ENCODE measurements around the gene LAMA4. TPM values are rescaled to one million over a fixed set of nuclear protein-coding genes. Genes with fewer than 3 reads are reported as not detected.

Gene LAMA4, protein sequence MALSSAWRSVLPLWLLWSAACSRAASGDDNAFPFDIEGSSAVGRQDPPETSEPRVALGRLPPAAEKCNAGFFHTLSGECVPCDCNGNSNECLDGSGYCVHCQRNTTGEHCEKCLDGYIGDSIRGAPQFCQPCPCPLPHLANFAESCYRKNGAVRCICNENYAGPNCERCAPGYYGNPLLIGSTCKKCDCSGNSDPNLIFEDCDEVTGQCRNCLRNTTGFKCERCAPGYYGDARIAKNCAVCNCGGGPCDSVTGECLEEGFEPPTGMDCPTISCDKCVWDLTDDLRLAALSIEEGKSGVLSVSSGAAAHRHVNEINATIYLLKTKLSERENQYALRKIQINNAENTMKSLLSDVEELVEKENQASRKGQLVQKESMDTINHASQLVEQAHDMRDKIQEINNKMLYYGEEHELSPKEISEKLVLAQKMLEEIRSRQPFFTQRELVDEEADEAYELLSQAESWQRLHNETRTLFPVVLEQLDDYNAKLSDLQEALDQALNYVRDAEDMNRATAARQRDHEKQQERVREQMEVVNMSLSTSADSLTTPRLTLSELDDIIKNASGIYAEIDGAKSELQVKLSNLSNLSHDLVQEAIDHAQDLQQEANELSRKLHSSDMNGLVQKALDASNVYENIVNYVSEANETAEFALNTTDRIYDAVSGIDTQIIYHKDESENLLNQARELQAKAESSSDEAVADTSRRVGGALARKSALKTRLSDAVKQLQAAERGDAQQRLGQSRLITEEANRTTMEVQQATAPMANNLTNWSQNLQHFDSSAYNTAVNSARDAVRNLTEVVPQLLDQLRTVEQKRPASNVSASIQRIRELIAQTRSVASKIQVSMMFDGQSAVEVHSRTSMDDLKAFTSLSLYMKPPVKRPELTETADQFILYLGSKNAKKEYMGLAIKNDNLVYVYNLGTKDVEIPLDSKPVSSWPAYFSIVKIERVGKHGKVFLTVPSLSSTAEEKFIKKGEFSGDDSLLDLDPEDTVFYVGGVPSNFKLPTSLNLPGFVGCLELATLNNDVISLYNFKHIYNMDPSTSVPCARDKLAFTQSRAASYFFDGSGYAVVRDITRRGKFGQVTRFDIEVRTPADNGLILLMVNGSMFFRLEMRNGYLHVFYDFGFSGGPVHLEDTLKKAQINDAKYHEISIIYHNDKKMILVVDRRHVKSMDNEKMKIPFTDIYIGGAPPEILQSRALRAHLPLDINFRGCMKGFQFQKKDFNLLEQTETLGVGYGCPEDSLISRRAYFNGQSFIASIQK (N-terminal part only)
- total RNA-seq (ENCODE audit: unreplicated experiment), result 0.22 TPM
- long read RNA-seq, result 0 reads

- Mint-ChIP-seq H3K27ac (ENCODE audit: unreplicated experiment) (no peak within 1 kb of the TSS), H3K4me3 (ENCODE audit: unreplicated experiment) (peak within 1 kb of the TSS; percentile 88), H3K27me3 (ENCODE audit: unreplicated experiment) (peaks cover 16% of the 10 kb centered on the region), H3K36me3 (ENCODE audit: unreplicated experiment) (no peaks in the 10 kb centered on the region), H3K4me1 (ENCODE audit: low read depth, unreplicated experiment) (peaks cover 7% of the 10 kb centered on the region), H3K9me3 (ENCODE audit: unreplicated experiment) (no peaks in the 10 kb centered on the region)
- TF ChIP-seq, protein P1, sequence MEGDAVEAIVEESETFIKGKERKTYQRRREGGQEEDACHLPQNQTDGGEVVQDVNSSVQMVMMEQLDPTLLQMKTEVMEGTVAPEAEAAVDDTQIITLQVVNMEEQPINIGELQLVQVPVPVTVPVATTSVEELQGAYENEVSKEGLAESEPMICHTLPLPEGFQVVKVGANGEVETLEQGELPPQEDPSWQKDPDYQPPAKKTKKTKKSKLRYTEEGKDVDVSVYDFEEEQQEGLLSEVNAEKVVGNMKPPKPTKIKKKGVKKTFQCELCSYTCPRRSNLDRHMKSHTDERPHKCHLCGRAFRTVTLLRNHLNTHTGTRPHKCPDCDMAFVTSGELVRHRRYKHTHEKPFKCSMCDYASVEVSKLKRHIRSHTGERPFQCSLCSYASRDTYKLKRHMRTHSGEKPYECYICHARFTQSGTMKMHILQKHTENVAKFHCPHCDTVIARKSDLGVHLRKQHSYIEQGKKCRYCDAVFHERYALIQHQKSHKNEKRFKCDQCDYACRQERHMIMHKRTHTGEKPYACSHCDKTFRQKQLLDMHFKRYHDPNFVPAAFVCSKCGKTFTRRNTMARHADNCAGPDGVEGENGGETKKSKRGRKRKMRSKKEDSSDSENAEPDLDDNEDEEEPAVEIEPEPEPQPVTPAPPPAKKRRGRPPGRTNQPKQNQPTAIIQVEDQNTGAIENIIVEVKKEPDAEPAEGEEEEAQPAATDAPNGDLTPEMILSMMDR (IDR thresholded peaks at IDR 0.05; ENCODE audit: partially characterized antibody, unreplicated experiment), result no peak
- DNase-seq, result peak; percentile 63
Observed at GRCh38 chr6:112253841-112254816, at the start of gene LAMA4. Gene LAMA4 (minus strand): TSS chr6:112254567. CDS start chr6:112254150, 417 bp downstream.

- H3K27me3 Mint-ChIP-seq (ENCODE audit: unreplicated experiment), result peaks cover 2% of the 10 kb centered on the region
- H3K4me1 Mint-ChIP-seq (ENCODE audit: low read depth, unreplicated experiment), result peaks cover 4% of the 10 kb centered on the region
- DNase-seq, result no peak
- no peak overlapping the region for H3K27ac Mint-ChIP-seq (ENCODE audit: unreplicated experiment)
- H3K9me3 Mint-ChIP-seq (ENCODE audit: unreplicated experiment), result no peaks in the 10 kb centered on the region
- H3K36me3 Mint-ChIP-seq (ENCODE audit: unreplicated experiment), result no peaks in the 10 kb centered on the region
- TF ChIP-seq, protein P1 (IDR thresholded peaks at IDR 0.05; ENCODE audit: partially characterized antibody, unreplicated experiment), result no peak
- H3K4me3 Mint-ChIP-seq (ENCODE audit: unreplicated experiment), result no peak overlapping the region
Observed at GRCh38 chr6:112302142-112302705, 47.9 kb upstream of the LAMA4 start.

DNA sequence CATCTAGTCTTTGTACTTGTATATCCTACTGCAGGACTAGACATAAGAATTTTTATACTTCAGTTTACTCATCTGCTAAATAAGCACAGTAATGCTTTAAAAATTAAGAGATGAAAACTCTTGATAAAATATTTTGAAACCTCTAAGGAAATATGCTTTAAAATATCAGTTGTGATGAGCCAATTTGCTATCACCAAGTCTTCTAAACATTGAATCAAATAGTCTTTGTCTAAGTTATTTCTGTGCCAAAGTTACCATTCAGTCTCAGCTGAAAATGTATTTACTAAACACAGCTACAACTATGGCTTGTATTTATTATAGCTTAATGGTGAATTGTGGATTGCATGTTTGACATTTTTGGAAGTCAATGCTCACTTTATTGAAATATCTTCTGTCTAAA lies 46.5 kb upstream of the LAMA4 start:
- H3K4me1 Mint-ChIP-seq (ENCODE audit: low read depth, unreplicated experiment), result peaks cover 4% of the 10 kb centered on the region
- peaks cover 2% of the 10 kb centered on the region for H3K27me3 Mint-ChIP-seq (ENCODE audit: unreplicated experiment)
- no peak for DNase-seq
- TF ChIP-seq, protein P1 (IDR thresholded peaks at IDR 0.05; ENCODE audit: partially characterized antibody, unreplicated experiment), result no peak
- H3K4me3 Mint-ChIP-seq (ENCODE audit: unreplicated experiment), result no peak overlapping the region
- no peaks in the 10 kb centered on the region for H3K9me3 Mint-ChIP-seq (ENCODE audit: unreplicated experiment)
- H3K36me3 Mint-ChIP-seq (ENCODE audit: unreplicated experiment), result no peaks in the 10 kb centered on the region
- no peak overlapping the region for H3K27ac Mint-ChIP-seq (ENCODE audit: unreplicated experiment)

- H3K36me3 Mint-ChIP-seq (ENCODE audit: unreplicated experiment), result no peaks in the 10 kb centered on the region
- TF ChIP-seq, protein P1 (IDR thresholded peaks at IDR 0.05; ENCODE audit: partially characterized antibody, unreplicated experiment), result no peak
- DNase-seq, result no peak
- H3K4me3 Mint-ChIP-seq (ENCODE audit: unreplicated experiment), result no peak overlapping the region
- peaks cover 4% of the 10 kb centered on the region for H3K4me1 Mint-ChIP-seq (ENCODE audit: low read depth, unreplicated experiment)
- peaks cover 2% of the 10 kb centered on the region for H3K27me3 Mint-ChIP-seq (ENCODE audit: unreplicated experiment)
- H3K9me3 Mint-ChIP-seq (ENCODE audit: unreplicated experiment), result no peaks in the 10 kb centered on the region
- H3K27ac Mint-ChIP-seq (ENCODE audit: unreplicated experiment), result no peak overlapping the region
Observed at GRCh38 chr6:112298816-112299281, 44.5 kb upstream of the LAMA4 start.
